ENCODE measurements around the gene PHLDB1.

DNA sequence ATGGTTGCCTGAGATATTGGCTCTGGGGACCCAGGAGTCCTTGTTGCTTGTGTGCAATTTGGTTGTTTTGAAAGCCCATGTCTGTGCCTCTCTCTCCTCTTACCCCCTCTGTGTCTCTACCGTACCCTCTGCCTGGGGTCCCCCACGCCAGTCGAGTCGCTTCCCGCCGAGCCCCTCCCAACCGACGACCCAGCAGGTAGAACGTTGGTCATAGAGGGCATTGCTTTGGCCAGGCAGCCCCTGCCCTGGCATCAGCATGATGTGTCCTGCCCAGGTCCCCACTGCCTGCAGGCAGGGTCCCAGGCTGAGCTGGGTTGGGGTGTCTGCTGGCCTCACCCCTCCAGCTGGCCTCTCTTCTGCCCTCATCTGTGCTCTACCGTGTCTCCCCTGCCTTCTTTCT is 37.1 kb downstream of the PHLDB1 start:
- TF ChIP-seq, protein P1, sequence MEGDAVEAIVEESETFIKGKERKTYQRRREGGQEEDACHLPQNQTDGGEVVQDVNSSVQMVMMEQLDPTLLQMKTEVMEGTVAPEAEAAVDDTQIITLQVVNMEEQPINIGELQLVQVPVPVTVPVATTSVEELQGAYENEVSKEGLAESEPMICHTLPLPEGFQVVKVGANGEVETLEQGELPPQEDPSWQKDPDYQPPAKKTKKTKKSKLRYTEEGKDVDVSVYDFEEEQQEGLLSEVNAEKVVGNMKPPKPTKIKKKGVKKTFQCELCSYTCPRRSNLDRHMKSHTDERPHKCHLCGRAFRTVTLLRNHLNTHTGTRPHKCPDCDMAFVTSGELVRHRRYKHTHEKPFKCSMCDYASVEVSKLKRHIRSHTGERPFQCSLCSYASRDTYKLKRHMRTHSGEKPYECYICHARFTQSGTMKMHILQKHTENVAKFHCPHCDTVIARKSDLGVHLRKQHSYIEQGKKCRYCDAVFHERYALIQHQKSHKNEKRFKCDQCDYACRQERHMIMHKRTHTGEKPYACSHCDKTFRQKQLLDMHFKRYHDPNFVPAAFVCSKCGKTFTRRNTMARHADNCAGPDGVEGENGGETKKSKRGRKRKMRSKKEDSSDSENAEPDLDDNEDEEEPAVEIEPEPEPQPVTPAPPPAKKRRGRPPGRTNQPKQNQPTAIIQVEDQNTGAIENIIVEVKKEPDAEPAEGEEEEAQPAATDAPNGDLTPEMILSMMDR (IDR thresholded peaks at IDR 0.05) = no peak
- TF ChIP-seq POLR2A (IDR thresholded peaks at IDR 0.05) = no peak

All from heart left ventricle (tissue), 13 donors.